Measurements from ENCODE around the gene HGS. TPM values are rescaled to one million over a fixed set of nuclear protein-coding genes. Genes with fewer than 3 reads are reported as not detected.

Gene HGS
- total RNA-seq, 1 donor from 2014 or later, result 92.0 TPM

DNA sequence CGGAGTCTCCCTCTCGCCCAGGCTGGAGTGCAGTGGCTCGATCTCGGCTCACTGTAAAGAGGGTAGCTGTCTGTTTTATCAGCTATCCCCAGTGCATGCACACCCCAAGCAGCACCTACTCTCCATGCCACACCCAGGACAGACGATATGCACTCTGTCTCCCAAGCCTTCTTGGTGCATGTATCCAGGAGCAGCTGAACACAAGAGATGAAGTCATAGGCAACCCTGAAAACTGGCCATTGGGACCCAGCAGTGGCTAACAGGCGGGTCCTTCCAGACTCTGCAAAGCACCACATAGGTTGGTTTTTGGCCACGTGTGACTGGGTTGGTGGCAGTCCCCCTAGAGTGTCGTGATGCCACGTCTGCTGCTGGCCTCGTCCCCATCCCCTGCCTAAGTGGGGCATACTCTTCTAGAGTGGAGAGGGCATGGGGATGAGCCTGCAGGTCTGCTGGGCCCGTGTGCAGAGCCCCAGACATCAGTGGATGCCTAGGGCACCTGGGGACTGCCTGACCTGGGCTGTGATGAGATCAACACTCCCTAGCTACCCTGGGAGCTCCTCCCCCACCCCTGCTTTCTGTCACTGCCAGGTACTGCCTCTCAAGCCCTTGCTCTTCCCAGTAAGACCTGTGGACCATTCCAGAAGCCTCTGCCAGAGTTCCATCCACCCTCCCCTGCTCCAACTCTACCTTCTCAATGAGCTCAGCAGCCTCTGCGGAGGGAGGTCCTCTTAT, 36.8 kb upstream of the HGS start:
- Histone ChIP-seq H3K4me3 (no peak overlapping the region), H3K4me1 (no peaks in the 10 kb centered on the region), H3K27me3 (ENCODE audit: low read depth) (peaks cover 47% of the 10 kb centered on the region), H3K27ac (no peak overlapping the region), H3K9me3 (no peaks in the 10 kb centered on the region), H3K36me3 (no peaks in the 10 kb centered on the region)
- TF ChIP-seq, protein P1, sequence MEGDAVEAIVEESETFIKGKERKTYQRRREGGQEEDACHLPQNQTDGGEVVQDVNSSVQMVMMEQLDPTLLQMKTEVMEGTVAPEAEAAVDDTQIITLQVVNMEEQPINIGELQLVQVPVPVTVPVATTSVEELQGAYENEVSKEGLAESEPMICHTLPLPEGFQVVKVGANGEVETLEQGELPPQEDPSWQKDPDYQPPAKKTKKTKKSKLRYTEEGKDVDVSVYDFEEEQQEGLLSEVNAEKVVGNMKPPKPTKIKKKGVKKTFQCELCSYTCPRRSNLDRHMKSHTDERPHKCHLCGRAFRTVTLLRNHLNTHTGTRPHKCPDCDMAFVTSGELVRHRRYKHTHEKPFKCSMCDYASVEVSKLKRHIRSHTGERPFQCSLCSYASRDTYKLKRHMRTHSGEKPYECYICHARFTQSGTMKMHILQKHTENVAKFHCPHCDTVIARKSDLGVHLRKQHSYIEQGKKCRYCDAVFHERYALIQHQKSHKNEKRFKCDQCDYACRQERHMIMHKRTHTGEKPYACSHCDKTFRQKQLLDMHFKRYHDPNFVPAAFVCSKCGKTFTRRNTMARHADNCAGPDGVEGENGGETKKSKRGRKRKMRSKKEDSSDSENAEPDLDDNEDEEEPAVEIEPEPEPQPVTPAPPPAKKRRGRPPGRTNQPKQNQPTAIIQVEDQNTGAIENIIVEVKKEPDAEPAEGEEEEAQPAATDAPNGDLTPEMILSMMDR (IDR thresholded peaks at IDR 0.05), result no peak
- intact Hi-C loops (cut with DNase I), result no loop called here
- DNase-seq (no peak), ATAC-seq (no peak)

DNA sequence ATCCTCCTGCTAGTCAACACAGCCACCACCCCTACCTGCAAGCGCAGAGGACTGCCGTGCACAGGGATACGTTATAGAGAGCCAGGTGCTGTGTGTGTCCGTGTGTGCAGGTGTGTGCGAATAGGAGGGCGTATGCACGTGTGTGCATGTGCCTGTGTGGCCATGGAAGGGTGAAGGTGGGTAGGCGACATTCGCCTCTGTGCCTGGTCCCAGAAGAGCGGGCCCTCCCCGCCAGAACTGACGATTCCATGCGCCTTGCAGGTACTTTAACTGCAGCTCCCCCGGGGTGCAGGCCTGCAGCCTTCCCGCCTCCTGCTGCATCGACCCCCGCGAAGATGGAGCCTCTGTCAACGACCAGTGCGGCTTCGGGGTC, 36.2 kb upstream of the HGS start:
- Histone ChIP-seq H3K4me1 (no peaks in the 10 kb centered on the region), H3K36me3 (no peaks in the 10 kb centered on the region), H3K4me3 (no peak overlapping the region), H3K27me3 (ENCODE audit: low read depth) (peaks cover 47% of the 10 kb centered on the region), H3K27ac (no peak overlapping the region), H3K9me3 (no peaks in the 10 kb centered on the region)
- DNase-seq (no peak), ATAC-seq (no peak)
- TF ChIP-seq, protein P1 (IDR thresholded peaks at IDR 0.05), result no peak
- intact Hi-C loops (cut with DNase I), result no loop called here

DNA sequence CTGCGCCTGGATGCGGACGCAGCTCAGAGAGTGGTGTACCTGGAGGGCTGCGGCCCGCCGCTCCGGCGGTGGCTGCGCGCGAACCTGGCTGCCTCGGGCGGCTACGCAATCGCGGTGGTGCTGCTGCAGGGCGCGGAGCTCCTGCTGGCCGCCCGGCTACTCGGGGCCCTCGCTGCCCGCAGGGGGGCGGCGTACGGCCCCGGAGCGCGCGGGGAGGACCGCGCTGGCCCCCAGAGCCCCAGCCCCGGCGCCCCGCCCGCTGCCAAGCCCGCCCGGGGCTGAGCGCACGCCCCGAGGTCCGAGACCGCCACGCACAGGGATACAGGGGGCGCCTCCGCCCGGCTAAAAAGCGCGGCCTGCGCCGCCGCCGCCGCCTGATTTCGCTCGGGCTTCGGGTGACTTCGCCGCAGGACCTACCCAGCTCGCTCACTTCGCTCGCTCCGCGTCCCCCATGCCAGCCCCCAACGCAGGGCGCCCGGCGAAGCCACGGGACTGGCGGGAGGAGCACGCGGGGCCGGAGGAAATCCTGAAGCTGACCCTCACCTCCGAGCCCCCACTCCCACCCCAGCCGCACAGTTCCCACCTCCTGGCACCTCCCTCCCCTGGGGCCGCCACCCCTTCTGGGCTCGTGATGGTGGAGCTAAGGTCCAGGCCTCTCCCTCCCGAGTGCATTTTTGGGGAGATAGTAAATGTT, 35.7 kb upstream of the HGS start:
- DNase-seq, result no peak
- peaks cover 47% of the 10 kb centered on the region for H3K27me3 ChIP-seq (ENCODE audit: low read depth)
- intact Hi-C loops (cut with DNase I), result no loop called here
- H3K9me3 ChIP-seq, result no peaks in the 10 kb centered on the region
- TF ChIP-seq, protein P1 (IDR thresholded peaks at IDR 0.05), result no peak
- H3K36me3 ChIP-seq, result no peaks in the 10 kb centered on the region
- H3K27ac ChIP-seq, result no peak overlapping the region
- no peak overlapping the region for H3K4me3 ChIP-seq
- no peaks in the 10 kb centered on the region for H3K4me1 ChIP-seq
- ATAC-seq, result no peak

DNA sequence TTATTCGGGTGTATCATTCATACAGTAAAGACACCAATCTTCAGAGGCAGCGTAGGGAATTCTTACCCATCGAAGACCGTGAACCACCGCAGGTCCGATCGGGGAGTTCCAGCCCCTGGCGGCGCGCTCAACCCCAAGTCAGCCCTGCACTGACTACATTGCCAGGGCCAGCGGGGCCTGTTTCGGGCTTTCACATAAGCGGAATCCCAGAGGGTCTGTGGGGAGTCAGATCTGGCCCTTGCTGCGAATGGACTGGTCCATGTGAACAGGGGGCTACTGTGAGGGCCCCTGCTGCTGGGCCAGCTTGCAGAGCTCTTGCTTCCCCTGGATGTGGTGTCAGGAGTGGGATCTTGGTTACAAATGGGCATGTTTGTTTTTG, 35.1 kb upstream of the HGS start:
- Histone ChIP-seq H3K4me3 (no peak overlapping the region), H3K36me3 (no peaks in the 10 kb centered on the region), H3K27ac (no peak overlapping the region), H3K9me3 (no peaks in the 10 kb centered on the region), H3K27me3 (ENCODE audit: low read depth) (peaks cover 47% of the 10 kb centered on the region), H3K4me1 (no peaks in the 10 kb centered on the region)
- TF ChIP-seq, protein P1 (IDR thresholded peaks at IDR 0.05), result no peak
- no peak for ATAC-seq
- intact Hi-C loops (cut with DNase I), result no loop called here
- DNase-seq, result no peak

DNA sequence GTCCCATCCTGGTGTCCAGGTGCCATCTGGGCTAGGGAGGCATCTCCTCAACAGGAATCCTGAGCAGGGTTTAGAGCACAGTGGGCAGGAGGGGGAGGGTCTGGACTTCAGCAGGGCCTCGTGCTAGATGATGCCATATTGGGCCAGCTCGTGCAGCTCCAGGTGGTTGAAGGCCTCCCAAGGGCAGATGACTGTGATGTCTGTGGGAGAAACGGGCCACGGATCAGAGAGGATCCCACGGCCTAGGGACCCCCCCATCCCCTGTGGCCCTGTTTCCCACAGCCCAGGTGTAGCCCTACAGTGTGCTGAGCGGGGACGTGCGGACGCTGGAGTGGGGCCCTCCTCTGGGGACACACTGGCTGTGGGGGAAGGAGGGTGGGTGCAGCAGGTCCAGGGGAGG, 32.9 kb upstream of the HGS start:
- H3K27ac ChIP-seq, result no peak overlapping the region
- H3K4me3 ChIP-seq, result no peak overlapping the region
- no peak for DNase-seq
- H3K27me3 ChIP-seq (ENCODE audit: low read depth), result peaks cover 47% of the 10 kb centered on the region
- H3K36me3 ChIP-seq, result no peaks in the 10 kb centered on the region
- H3K4me1 ChIP-seq, result no peaks in the 10 kb centered on the region
- TF ChIP-seq, protein P1 (IDR thresholded peaks at IDR 0.05), result no peak
- intact Hi-C loops (cut with DNase I), result no loop called here
- no peak for ATAC-seq
- H3K9me3 ChIP-seq, result no peaks in the 10 kb centered on the region

Measured in lower lobe of right lung (tissue), 2 donors.